Transverse colon (tissue), 4 donors: ENCODE data around the gene IGSF9. TPM values are rescaled to one million over a fixed set of nuclear protein-coding genes. Genes with fewer than 3 reads are reported as not detected.
A peak's percentile ranks its signal among the peaks of the same experiment; 100 is the strongest.
"Not testable (repeated sequence)": the region's sequence is repeated elsewhere in the genome, so short reads cannot be mapped to it uniquely, and the experiment has no call there.

Experiments used
- DNase-seq: peaks from one replicate; pipeline ENCODE4 v3.0.0-alpha.2; 2019
- H3K27ac ChIP-seq, 4 donors: fragments of 200-600 bp; sonication (generic); 2 replicates each; pipeline ENCODE4 v1.5.1; 2016 to 2018; ENCODE audit warnings: inconsistent platforms in 4 of 4
- H3K27me3 ChIP-seq: fragments of 200-600 bp; sonication (generic); 2 replicates; pipeline ENCODE4 v1.5.1; 2017; ENCODE audit warnings: inconsistent platforms
- H3K36me3 ChIP-seq, 4 donors: fragments of 200-600 bp; sonication (generic); 2 replicates each; pipeline ENCODE4 v1.5.1; 2017 to 2019; ENCODE audit warnings: inconsistent platforms in 4 of 4
- H3K4me1 ChIP-seq, 4 donors: fragments of 200-600 bp; sonication (generic); 2 replicates each; pipeline ENCODE4 v1.5.1; 2017 to 2020; ENCODE audit warnings: inconsistent platforms in 4 of 4
- H3K4me3 ChIP-seq, 4 donors: fragments of 200-600 bp; sonication (generic); 1 replicate in 1 of 4; 2 replicates in 3 of 4; pipeline versions ENCODE4 v1.5.1 to v1.6.1; 2017 to 2019; ENCODE audit warnings: inconsistent platforms in 4 of 4
- H3K9me3 ChIP-seq, 2 donors: fragments of 200-600 bp; sonication (generic); 2 replicates each; pipeline ENCODE4 v1.5.1; 2017 to 2019; ENCODE audit warnings: inconsistent platforms in 2 of 2
- EP300 ChIP-seq: sonication (generic); formaldehyde crosslinking; IDR thresholded peaks from one replicate; pipeline ENCODE4 v1.6.1; 2017; ENCODE audit warnings: antibody characterized with exemption, low read depth
- POLR2A ChIP-seq: fragments of 450-650 bp; IDR thresholded peaks from one replicate; pipeline ENCODE4 v1.6.1; 2016; ENCODE audit warnings: antibody characterized with exemption, mild to moderate bottlenecking, moderate library complexity
- POLR2AphosphoS5 ChIP-seq, 3 donors: sonication (generic); formaldehyde crosslinking; IDR thresholded peaks; one replicate each; pipeline ENCODE4 v1.6.1; 2016; ENCODE audit warnings: antibody characterized with exemption in 3 of 3
- WGBS, 2 donors: methylation state at CpG; one replicate each; pipeline ENCODE4 v1.1.5; 2018; ENCODE audit warnings: low coverage in 1 of 2; 5-methylcytosine and 5-hydroxymethylcytosine counted together
- in situ Hi-C, 4 donors: fragments of 200-750 bp; cut with MboI; loops; one replicate each; pipeline versions ENCODE4 v1.15.0 to v1.15.1; 2017; ENCODE audit warnings: low sequenced_read_pairs in 3 of 4, low pct_ligation_motif_present in 1 of 4, low pct_unique_long_range_greater_than_20kb in 1 of 4
- intact Hi-C: fragments of 100-400 bp; cut with DNase I; formaldehyde crosslinking; loops from one replicate; pipeline ENCODE4 v1.15.1; 2023; ENCODE audit warnings: low total_unique reads
- total RNA-seq, 4 donors: library from RNA; depleted of rRNA; stranded (reverse); fragments of >200 nt; gene quantifications; one replicate each; pipeline ENCODE4 v1.1.0, GENCODE V29; 2016
- TF ChIP-seq, protein P1 (sequence below), 5 experiments: fragments of 200-600 bp in 3 of 5; fragments of 450-650 bp in 2 of 5; sonication (generic) in 3 of 5; IDR thresholded peaks; 1 replicate in 2 of 5; 2 replicates in 3 of 5; pipeline ENCODE4 v1.5.1; 2016 to 2017; ENCODE audit warnings: antibody characterized with exemption in 5 of 5, inconsistent platforms in 3 of 5, mild to moderate bottlenecking in 2 of 5, moderate library complexity in 1 of 5

Gene IGSF9
- total RNA-seq, 4 donors from 2014 or later = 40.7 to 137 (median 81.3) TPM

DNA sequence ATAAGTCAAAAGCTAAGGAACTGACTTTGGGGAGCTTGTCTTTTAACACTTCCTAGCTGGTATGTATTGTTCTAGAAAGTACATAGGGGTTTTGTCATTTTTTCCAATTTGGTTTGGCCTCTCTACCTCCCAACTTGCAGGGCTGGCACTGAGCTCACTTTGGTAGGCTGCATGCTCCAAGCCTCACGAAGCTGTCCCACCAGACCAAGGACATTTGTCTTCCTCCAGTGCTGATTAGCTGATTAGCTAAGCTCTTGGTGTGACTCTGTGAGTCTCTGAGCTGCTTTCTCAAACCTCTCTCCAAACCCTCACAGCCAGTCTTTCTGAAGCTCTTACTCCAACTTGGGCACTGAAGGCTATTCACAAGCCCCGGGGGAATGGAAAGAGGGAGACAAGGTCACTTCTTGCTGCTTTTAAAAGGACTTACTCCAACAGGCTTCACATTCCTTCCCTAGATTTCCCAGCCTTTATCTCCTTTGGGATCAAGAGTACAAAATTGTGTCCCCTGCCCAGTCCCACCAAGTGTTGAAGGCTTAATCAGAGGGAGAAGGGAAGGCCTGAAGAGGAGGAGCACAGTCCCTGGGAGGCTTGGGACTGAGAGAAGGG is 44.6 kb downstream of the IGSF9 start:
- Histone ChIP-seq H3K4me3 (no peak overlapping the region), H3K9me3 (no peaks in the 10 kb centered on the region), H3K27ac (peak overlapping the region; percentile 49 to 77 (median 72)), H3K36me3 (no peaks in the 10 kb centered on the region), H3K27me3 (no peaks in the 10 kb centered on the region), H3K4me1 (peaks cover 4 to 26% (median 11%) of the 10 kb centered on the region in 4 donors)
- intact Hi-C loops = no loop called here
- WGBS, 2 donors = 57 to 79% methylated on average over 1 to 2 of the region's 2 CpGs
- TF ChIP-seq POLR2A (no peak), EP300 (no peak), POLR2AphosphoS5 (IDR thresholded peaks at IDR 0.05) (no peak)
- TF ChIP-seq, protein P1, sequence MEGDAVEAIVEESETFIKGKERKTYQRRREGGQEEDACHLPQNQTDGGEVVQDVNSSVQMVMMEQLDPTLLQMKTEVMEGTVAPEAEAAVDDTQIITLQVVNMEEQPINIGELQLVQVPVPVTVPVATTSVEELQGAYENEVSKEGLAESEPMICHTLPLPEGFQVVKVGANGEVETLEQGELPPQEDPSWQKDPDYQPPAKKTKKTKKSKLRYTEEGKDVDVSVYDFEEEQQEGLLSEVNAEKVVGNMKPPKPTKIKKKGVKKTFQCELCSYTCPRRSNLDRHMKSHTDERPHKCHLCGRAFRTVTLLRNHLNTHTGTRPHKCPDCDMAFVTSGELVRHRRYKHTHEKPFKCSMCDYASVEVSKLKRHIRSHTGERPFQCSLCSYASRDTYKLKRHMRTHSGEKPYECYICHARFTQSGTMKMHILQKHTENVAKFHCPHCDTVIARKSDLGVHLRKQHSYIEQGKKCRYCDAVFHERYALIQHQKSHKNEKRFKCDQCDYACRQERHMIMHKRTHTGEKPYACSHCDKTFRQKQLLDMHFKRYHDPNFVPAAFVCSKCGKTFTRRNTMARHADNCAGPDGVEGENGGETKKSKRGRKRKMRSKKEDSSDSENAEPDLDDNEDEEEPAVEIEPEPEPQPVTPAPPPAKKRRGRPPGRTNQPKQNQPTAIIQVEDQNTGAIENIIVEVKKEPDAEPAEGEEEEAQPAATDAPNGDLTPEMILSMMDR (IDR thresholded peaks at IDR 0.05) = no peak
- no peak for DNase-seq
- in situ Hi-C loops = no loop called here

- in situ Hi-C loops = no loop called here
- peak; percentile 89 for DNase-seq
- Histone ChIP-seq H3K27me3 (no peaks in the 10 kb centered on the region), H3K4me3 (peak within 1 kb of the TSS in 1 of 4 donors; percentile 19), H3K9me3 (no peaks in the 10 kb centered on the region), H3K4me1 (peaks cover 4 to 26% (median 11%) of the 10 kb centered on the region in 4 donors), H3K36me3 (no peaks in the 10 kb centered on the region), H3K27ac (peak within 1 kb of the TSS; percentile 49 to 77 (median 72))
- 18 to 40% methylated on average over 2 to 20 of the region's 30 CpGs for WGBS, 2 donors
- intact Hi-C loops = no loop called here
- TF ChIP-seq EP300 = peak; percentile 1
- TF ChIP-seq, protein P1 (IDR thresholded peaks at IDR 0.05) = no peak
- TF ChIP-seq POLR2AphosphoS5 (IDR thresholded peaks at IDR 0.05) = peak in 2 of 3 donors; percentile 33 to 42
- TF ChIP-seq POLR2A = peak; percentile 46
Measured at GRCh38 chr1:159900086-159900680, 45.2 kb downstream of the IGSF9 start, which contains the start of gene CFAP45. CFAP45 (minus strand) TSS chr1:159900165; CDS start chr1:159900098, 67 bp downstream.

GRCh38 chr1:159899634-159900033 is 45.8 kb downstream of the IGSF9 start:
- Histone ChIP-seq H3K27ac (peak overlapping the region; percentile 14 to 77 (median 72)), H3K4me1 (peaks cover 4 to 26% (median 11%) of the 10 kb centered on the region in 4 donors), H3K4me3 (peak overlapping the region in 1 of 4 donors; percentile 19)
- H3K27me3 ChIP-seq, H3K36me3 ChIP-seq, DNase-seq, H3K9me3 ChIP-seq, intact Hi-C loops: not testable (repeated sequence)
- WGBS, 2 donors = 90 to 92% methylated on average over 5 to 15 of the region's 15 CpGs
- in situ Hi-C loops = loop anchor here in 1 of 4 donors (10.0 kb wide), 1 partner anchor 115 kb away; the partner anchor contains the start of gene DUSP23

DNA sequence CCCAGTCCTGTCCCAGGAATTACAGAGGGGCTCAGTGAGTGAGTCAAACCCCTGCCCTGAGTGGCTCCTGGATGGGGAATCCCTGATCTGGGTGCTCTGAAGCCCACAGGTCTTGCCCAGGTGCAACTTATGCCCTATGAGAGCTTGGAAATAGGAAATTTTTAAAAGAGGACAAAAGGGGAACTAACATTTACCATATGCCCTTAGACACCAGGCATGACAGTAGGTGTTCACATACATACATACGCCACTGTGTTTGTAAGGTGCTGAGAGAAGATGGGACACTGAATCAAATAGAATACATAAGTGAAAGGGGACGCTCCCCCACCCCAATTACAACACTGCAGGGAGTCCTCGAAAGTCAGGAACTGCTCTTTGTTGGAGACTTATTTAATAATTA is 46.9 kb downstream of the IGSF9 start:
- Histone ChIP-seq H3K4me3 (no peak overlapping the region), H3K27me3 (no peaks in the 10 kb centered on the region), H3K4me1 (peaks cover 4 to 26% (median 11%) of the 10 kb centered on the region in 4 donors), H3K9me3 (no peaks in the 10 kb centered on the region), H3K27ac (no peak overlapping the region), H3K36me3 (no peaks in the 10 kb centered on the region)
- in situ Hi-C loops = loop anchor here in 1 of 4 donors (10.0 kb wide), 1 partner anchor 114 kb away; the partner anchor contains the start of gene DUSP23
- DNase-seq = no peak
- intact Hi-C loops = no loop called here
- WGBS, 2 donors = 86% methylated on average over 3 of the region's 3 CpGs; no CpG with 5 or more reads in 1 of the 2 donors
- TF ChIP-seq POLR2A (no peak), POLR2AphosphoS5 (IDR thresholded peaks at IDR 0.05) (no peak)
- TF ChIP-seq, protein P1 (IDR thresholded peaks at IDR 0.05) = no peak
